Neural cell (in vitro differentiated cells): ENCODE measurements around the gene CEP350. TPM values are rescaled to one million over a fixed set of nuclear protein-coding genes. Genes with fewer than 3 reads are reported as not detected.

Experiments used
- H2AFZ ChIP-seq: fragments of 200-600, 300-800 bp; sonication (generic), shearing (Covaris generic); 2 replicates; pipeline ENCODE4 v1.6.0; 2014; ENCODE audit warnings: low read depth, mild to moderate bottlenecking, antibody characterized with exemption, low read length, moderate library complexity
- H3F3A ChIP-seq: fragments of 200-600 bp; shearing (Covaris generic); 2 replicates; pipeline ENCODE4 v1.6.1; 2016; ENCODE audit warnings: mild to moderate bottlenecking, moderate library complexity, mixed read lengths, antibody characterized with exemption, low read length; ENCODE audit not compliant: insufficient read depth, poor library complexity, severe bottlenecking
- H3K27ac ChIP-seq: fragments of 200-600, 300-800 bp; sonication (generic), shearing (Covaris generic); 2 replicates; pipeline ENCODE4 v1.5.1; 2014; ENCODE audit warnings: mild to moderate bottlenecking, low read length, moderate library complexity
- H3K27me3 ChIP-seq: fragments of 300-800, 200-600 bp; sonication (generic), shearing (Covaris generic); 2 replicates; pipeline ENCODE4 v1.6.0; 2014; ENCODE audit warnings: mild to moderate bottlenecking, low read depth, low read length, moderate library complexity; ENCODE audit not compliant: insufficient read depth
- H3K36me3 ChIP-seq: fragments of 300-800, 200-600 bp; sonication (generic), shearing (Covaris generic); 2 replicates; pipeline ENCODE4 v1.5.1; 2014; ENCODE audit warnings: mild to moderate bottlenecking, antibody characterized with exemption, low read length, moderate library complexity; ENCODE audit not compliant: insufficient read depth
- H3K4me2 ChIP-seq: fragments of 300-800, 200-600 bp; sonication (generic), shearing (Covaris generic); 2 replicates; pipeline ENCODE4 v1.6.0; 2014; ENCODE audit warnings: mild to moderate bottlenecking, low read length
- H3K4me3 ChIP-seq: fragments of 300-800, 200-600 bp; sonication (generic), shearing (Covaris generic); 2 replicates; pipeline ENCODE4 v1.5.1; 2014; ENCODE audit warnings: mild to moderate bottlenecking, low read length, moderate library complexity
- H3K79me2 ChIP-seq: fragments of 200-600 bp; shearing (Covaris generic); replicated peaks from 2 replicates; pipeline ENCODE4 v1.6.0; 2014; ENCODE audit warnings: mild to moderate bottlenecking, low read length, moderate library complexity; ENCODE audit not compliant: insufficient read depth
- H3K9ac ChIP-seq: fragments of 300-800, 200-600 bp; sonication (generic), shearing (Covaris generic); 2 replicates; pipeline ENCODE4 v1.6.1; 2016; ENCODE audit warnings: mild to moderate bottlenecking, low read length, mixed read lengths
- H3K9me2 ChIP-seq: fragments of 200-600 bp; shearing (Covaris generic); 2 replicates; pipeline ENCODE4 v1.6.1; 2016; ENCODE audit warnings: mild to moderate bottlenecking, low read length, mixed read lengths; ENCODE audit not compliant: insufficient read depth
- H3K9me3 ChIP-seq: fragments of 200-600, 300-800 bp; sonication (generic), shearing (Covaris generic); 2 replicates; pipeline ENCODE4 v1.6.1; 2016; ENCODE audit warnings: mild to moderate bottlenecking, mixed run types, low read length, moderate library complexity, mixed read lengths
- H4K20me1 ChIP-seq: fragments of 200-600 bp; shearing (Covaris generic); 2 replicates; pipeline ENCODE4 v1.6.1; 2016; ENCODE audit warnings: mild to moderate bottlenecking, mixed run types; ENCODE audit not compliant: insufficient read depth
- EP300 ChIP-seq: fragments of 450-650 bp; conservative IDR thresholded peaks from 2 replicates; pipeline ENCODE4 v1.6.1; 2014; ENCODE audit warnings: antibody characterized with exemption, mild to moderate bottlenecking, moderate library complexity; ENCODE audit not compliant: poor library complexity, severe bottlenecking
- EZH2 ChIP-seq: fragments of 200-600, 300-800 bp; shearing (Covaris generic), sonication (generic); IDR thresholded peaks from 2 replicates; pipeline ENCODE4 v1.6.1; 2014; ENCODE audit warnings: antibody characterized with exemption, low read length, borderline replicate concordance, mild to moderate bottlenecking; ENCODE audit not compliant: insufficient read depth, poor library complexity, severe bottlenecking
- MXI1 ChIP-seq: fragments of 450-650 bp; conservative IDR thresholded peaks from 2 replicates; pipeline ENCODE4 v1.6.1; 2014; ENCODE audit warnings: antibody characterized with exemption, mild to moderate bottlenecking; ENCODE audit not compliant: poor library complexity, severe bottlenecking
- POLR2AphosphoS5 ChIP-seq: IDR thresholded peaks from 2 replicates; pipeline ENCODE4 v1.6.1; 2012
- RAD21 ChIP-seq: fragments of 450-650 bp; conservative IDR thresholded peaks from 2 replicates; pipeline ENCODE4 v1.6.1; 2014; ENCODE audit warnings: antibody characterized with exemption, mild to moderate bottlenecking, moderate library complexity
- SMC3 ChIP-seq: fragments of 450-650 bp; conservative IDR thresholded peaks from 2 replicates; pipeline ENCODE4 v1.6.1; 2014; ENCODE audit warnings: antibody characterized with exemption, mild to moderate bottlenecking, moderate library complexity; ENCODE audit not compliant: poor library complexity
- TAF1 ChIP-seq: IDR thresholded peaks from 2 replicates; pipeline ENCODE4 v1.6.1; 2012; ENCODE audit warnings: low read depth
- polyA plus RNA-seq: library from polyadenylated mRNA; depleted of rRNA; stranded (reverse); fragments of >200 nt; gene quantifications from 2 replicates; pipeline ENCODE4 v1.2.3, GENCODE V29; 2014
- TF ChIP-seq, protein P1 (sequence below): fragments of 450-650 bp; IDR thresholded peaks from 2 replicates; pipeline ENCODE4 v1.5.1; 2014; ENCODE audit warnings: antibody characterized with exemption, mild to moderate bottlenecking, moderate library complexity; ENCODE audit not compliant: poor library complexity, severe bottlenecking
- TF ChIP-seq, protein P2 (sequence below): IDR thresholded peaks from 2 replicates; pipeline ENCODE4 v1.6.1; 2012; ENCODE audit warnings: borderline replicate concordance

The CEP350 gene
- polyA plus RNA-seq, 1 donor from 2014 or later, result 28.1 TPM

DNA sequence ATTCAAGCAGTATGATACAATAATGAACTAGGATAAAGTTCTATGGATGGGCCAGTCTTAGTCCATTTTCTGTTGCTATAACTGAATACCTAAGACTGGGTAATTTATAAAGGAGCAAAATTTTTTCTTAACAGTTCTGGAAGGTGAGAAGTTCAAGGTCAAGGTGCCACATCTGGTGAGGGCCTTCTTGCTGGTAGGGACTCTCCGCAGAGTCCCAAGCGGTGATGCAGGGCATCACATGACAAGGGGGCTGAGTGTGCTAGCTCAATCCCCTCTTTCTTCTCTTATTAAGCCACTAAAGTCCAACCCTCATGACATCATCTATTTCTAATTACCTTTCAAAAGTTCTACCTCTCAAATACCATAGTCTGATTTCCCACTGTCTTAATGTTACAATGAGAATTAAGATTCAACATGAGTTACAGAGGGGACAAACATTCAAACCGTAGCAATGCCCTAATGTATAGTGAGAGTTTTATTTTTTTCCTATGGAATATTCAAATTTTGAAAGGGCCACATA, 107.9 kb downstream of the CEP350 start:
- Histone ChIP-seq H3K27ac (no peak overlapping the region), H3K36me3 (no peaks in the 10 kb centered on the region), H2AFZ (no peak overlapping the region), H3F3A (no peaks in the 10 kb centered on the region), H3K4me3 (no peak overlapping the region), H3K79me2 (no peaks in the 10 kb centered on the region), H3K9me2 (no peaks in the 10 kb centered on the region), H3K27me3 (no peaks in the 10 kb centered on the region), H3K4me2 (no peak overlapping the region), H3K9me3 (no peaks in the 10 kb centered on the region), H3K9ac (no peak overlapping the region), H4K20me1 (no peaks in the 10 kb centered on the region)
- TF ChIP-seq POLR2AphosphoS5, result no peak
- no peak for TF ChIP-seq EP300
- TF ChIP-seq, protein P1, sequence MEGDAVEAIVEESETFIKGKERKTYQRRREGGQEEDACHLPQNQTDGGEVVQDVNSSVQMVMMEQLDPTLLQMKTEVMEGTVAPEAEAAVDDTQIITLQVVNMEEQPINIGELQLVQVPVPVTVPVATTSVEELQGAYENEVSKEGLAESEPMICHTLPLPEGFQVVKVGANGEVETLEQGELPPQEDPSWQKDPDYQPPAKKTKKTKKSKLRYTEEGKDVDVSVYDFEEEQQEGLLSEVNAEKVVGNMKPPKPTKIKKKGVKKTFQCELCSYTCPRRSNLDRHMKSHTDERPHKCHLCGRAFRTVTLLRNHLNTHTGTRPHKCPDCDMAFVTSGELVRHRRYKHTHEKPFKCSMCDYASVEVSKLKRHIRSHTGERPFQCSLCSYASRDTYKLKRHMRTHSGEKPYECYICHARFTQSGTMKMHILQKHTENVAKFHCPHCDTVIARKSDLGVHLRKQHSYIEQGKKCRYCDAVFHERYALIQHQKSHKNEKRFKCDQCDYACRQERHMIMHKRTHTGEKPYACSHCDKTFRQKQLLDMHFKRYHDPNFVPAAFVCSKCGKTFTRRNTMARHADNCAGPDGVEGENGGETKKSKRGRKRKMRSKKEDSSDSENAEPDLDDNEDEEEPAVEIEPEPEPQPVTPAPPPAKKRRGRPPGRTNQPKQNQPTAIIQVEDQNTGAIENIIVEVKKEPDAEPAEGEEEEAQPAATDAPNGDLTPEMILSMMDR, result no peak
- no peak for TF ChIP-seq EZH2
- no peak for TF ChIP-seq SMC3
- no peak for TF ChIP-seq MXI1
- TF ChIP-seq, protein P2, sequence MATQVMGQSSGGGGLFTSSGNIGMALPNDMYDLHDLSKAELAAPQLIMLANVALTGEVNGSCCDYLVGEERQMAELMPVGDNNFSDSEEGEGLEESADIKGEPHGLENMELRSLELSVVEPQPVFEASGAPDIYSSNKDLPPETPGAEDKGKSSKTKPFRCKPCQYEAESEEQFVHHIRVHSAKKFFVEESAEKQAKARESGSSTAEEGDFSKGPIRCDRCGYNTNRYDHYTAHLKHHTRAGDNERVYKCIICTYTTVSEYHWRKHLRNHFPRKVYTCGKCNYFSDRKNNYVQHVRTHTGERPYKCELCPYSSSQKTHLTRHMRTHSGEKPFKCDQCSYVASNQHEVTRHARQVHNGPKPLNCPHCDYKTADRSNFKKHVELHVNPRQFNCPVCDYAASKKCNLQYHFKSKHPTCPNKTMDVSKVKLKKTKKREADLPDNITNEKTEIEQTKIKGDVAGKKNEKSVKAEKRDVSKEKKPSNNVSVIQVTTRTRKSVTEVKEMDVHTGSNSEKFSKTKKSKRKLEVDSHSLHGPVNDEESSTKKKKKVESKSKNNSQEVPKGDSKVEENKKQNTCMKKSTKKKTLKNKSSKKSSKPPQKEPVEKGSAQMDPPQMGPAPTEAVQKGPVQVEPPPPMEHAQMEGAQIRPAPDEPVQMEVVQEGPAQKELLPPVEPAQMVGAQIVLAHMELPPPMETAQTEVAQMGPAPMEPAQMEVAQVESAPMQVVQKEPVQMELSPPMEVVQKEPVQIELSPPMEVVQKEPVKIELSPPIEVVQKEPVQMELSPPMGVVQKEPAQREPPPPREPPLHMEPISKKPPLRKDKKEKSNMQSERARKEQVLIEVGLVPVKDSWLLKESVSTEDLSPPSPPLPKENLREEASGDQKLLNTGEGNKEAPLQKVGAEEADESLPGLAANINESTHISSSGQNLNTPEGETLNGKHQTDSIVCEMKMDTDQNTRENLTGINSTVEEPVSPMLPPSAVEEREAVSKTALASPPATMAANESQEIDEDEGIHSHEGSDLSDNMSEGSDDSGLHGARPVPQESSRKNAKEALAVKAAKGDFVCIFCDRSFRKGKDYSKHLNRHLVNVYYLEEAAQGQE, result no peak
- TF ChIP-seq TAF1, result no peak
- no peak for TF ChIP-seq RAD21

DNA sequence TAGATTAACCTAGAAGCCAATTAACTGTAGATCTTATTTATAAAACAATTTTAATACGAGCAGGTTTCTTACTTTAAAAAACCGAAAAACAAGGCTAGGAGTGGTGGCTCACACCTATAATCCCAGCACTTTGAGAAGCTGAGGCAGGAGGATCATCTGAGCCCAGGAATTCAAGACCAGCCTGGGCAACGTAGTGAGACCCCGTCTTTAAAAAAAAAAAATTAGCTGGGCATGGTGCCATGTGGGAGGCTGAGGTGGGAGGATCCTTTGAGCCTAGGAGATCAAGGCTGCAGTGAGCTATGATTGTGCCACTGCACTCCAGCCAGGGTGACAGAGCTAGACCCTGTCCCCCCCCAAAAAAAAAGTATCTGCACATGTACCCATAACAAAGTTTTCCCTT, 110.8 kb downstream of the CEP350 start:
- H3K36me3 ChIP-seq, result no peaks in the 10 kb centered on the region
- no peaks in the 10 kb centered on the region for H3K79me2 ChIP-seq

More for the DNA sequence above, 110.8 kb downstream of the CEP350 start:
- Histone ChIP-seq H3K27ac (no peak overlapping the region), H3K4me2 (no peak overlapping the region), H3K9ac (no peak overlapping the region), H3K27me3 (no peaks in the 10 kb centered on the region), H3K9me3 (no peaks in the 10 kb centered on the region), H2AFZ (no peak overlapping the region), H3F3A (no peaks in the 10 kb centered on the region), H3K9me2 (no peaks in the 10 kb centered on the region), H3K4me3 (no peak overlapping the region), H4K20me1 (no peaks in the 10 kb centered on the region)
- TF ChIP-seq SMC3, result no peak
- TF ChIP-seq EZH2, result no peak
- TF ChIP-seq POLR2AphosphoS5, result no peak
- TF ChIP-seq, protein P1, result no peak
- no peak for TF ChIP-seq TAF1
- TF ChIP-seq MXI1, result no peak
